ENCODE measurements around the gene PEF1.
"Not testable (repeated sequence)": the region's sequence is repeated elsewhere in the genome, so short reads cannot be mapped to it uniquely, and the experiment has no call there.

Gene PEF1

GRCh38 chr1:31609514-31610118 is 35.1 kb downstream of the PEF1 start:
- no peak for DNase-seq (ENCODE audit: low spot score)

- no peak for DNase-seq (ENCODE audit: low spot score)
Observed at GRCh38 chr1:31607360-31607759, 37.3 kb downstream of the PEF1 start.

GRCh38 chr1:31605908-31606427 is 38.7 kb downstream of the PEF1 start:
- DNase-seq (ENCODE audit: low spot score) = no peak

- no peak for DNase-seq (ENCODE audit: low spot score)
Observed at GRCh38 chr1:31602081-31602480, 42.6 kb downstream of the PEF1 start.

GRCh38 chr1:31600641-31601040 is 44.0 kb downstream of the PEF1 start:
- no peak for DNase-seq (ENCODE audit: low spot score)

- no peak for DNase-seq (ENCODE audit: low spot score)
Observed at GRCh38 chr1:31598980-31599379, 45.7 kb downstream of the PEF1 start.

GRCh38 chr1:31596737-31597097 is 48.0 kb downstream of the PEF1 start:
- DNase-seq (ENCODE audit: low spot score) = no peak

- DNase-seq (ENCODE audit: low spot score) = no peak
Observed at GRCh38 chr1:31595836-31596736, 48.6 kb downstream of the PEF1 start.

- peak; percentile 87 for DNase-seq (ENCODE audit: low spot score)
Observed at GRCh38 chr1:31593770-31594632, 50.7 kb downstream of the PEF1 start.

- DNase-seq (ENCODE audit: low spot score) = no peak
Observed at GRCh38 chr1:31593136-31593665, 51.5 kb downstream of the PEF1 start.

- no peak for DNase-seq (ENCODE audit: low spot score)
Observed at GRCh38 chr1:31592132-31592531, 52.5 kb downstream of the PEF1 start.

- no peak for DNase-seq (ENCODE audit: low spot score)
Observed at GRCh38 chr1:31591425-31592093, 53.1 kb downstream of the PEF1 start.

GRCh38 chr1:31588751-31589515 is 55.7 kb downstream of the PEF1 start:
- no peak for DNase-seq (ENCODE audit: low spot score)

GRCh38 chr1:31587720-31588423 is 56.8 kb downstream of the PEF1 start:
- DNase-seq (ENCODE audit: low spot score) = peak; percentile 80

- DNase-seq (ENCODE audit: low spot score) = not testable (repeated sequence)
Observed at GRCh38 chr1:31587328-31587699, 57.4 kb downstream of the PEF1 start.

GRCh38 chr1:31586376-31587327 is 58.0 kb downstream of the PEF1 start:
- no peak for DNase-seq (ENCODE audit: low spot score)

- DNase-seq (ENCODE audit: low spot score) = no peak
Observed at GRCh38 chr1:31585736-31586365, 58.8 kb downstream of the PEF1 start.

Data from HuH-7.5 (cell line).